CD14-positive monocyte (primary cell): ENCODE measurements around the gene HIF1A. TPM values are rescaled to one million over a fixed set of nuclear protein-coding genes. Genes with fewer than 3 reads are reported as not detected.
"Not testable (repeated sequence)": the region's sequence is repeated elsewhere in the genome, so short reads cannot be mapped to it uniquely, and the experiment has no call there.

Source experiments
- DNase-seq, 3 donors: peaks; one replicate each; pipeline ENCODE4 v3.0.0-alpha.2; 2011 to 2022
- H2AFZ ChIP-seq: 2 replicates; pipeline ENCODE4 v1.6.0; 2012; ENCODE audit warnings: mild to moderate bottlenecking, low read depth, low read length, inconsistent platforms; ENCODE audit not compliant: insufficient read depth, poor library complexity, severe bottlenecking
- H3K27ac ChIP-seq, 2 donors: 1 replicate in 1 of 2; 2 replicates in 1 of 2; pipeline ENCODE4 v1.5.1; 2012 to 2013; ENCODE audit warnings: low read length in 2 of 2, control low read depth in 1 of 2, inconsistent platforms in 1 of 2, low read depth in 1 of 2, mild to moderate bottlenecking in 1 of 2
- H3K27me3 ChIP-seq, 2 donors: one replicate each; pipeline versions ENCODE4 v1.6.0 to v1.6.1; 2011 to 2013; ENCODE audit warnings: low read length in 2 of 2; ENCODE audit not compliant: control insufficient read depth in 2 of 2, insufficient read depth in 2 of 2
- H3K36me3 ChIP-seq, 2 donors: replicated peaks in 1 of 2; 1 replicate in 1 of 2; 2 replicates in 1 of 2; pipeline versions ENCODE4 v1.5.1 to v1.6.1; 2012 to 2013; ENCODE audit warnings: low read length in 2 of 2, control low read depth in 1 of 2, inconsistent platforms in 1 of 2, mild to moderate bottlenecking in 1 of 2; ENCODE audit not compliant: insufficient read depth in 2 of 2, control insufficient read depth in 1 of 2
- H3K4me1 ChIP-seq, 2 donors: 1 replicate in 1 of 2; 2 replicates in 1 of 2; pipeline versions ENCODE4 v1.5.1 to v1.6.1; 2012 to 2013; ENCODE audit warnings: low read length in 2 of 2, control low read depth in 1 of 2, inconsistent platforms in 1 of 2, mild to moderate bottlenecking in 1 of 2, moderate library complexity in 1 of 2; ENCODE audit not compliant: insufficient read depth in 2 of 2, control insufficient read depth in 1 of 2
- H3K4me2 ChIP-seq: replicated peaks from 2 replicates; pipeline ENCODE3; 2012; ENCODE audit warnings: low read length, moderate library complexity, mild to moderate bottlenecking; ENCODE audit not compliant: poor library complexity, severe bottlenecking; ENCODE audit errors: extremely low read depth
- H3K4me3 ChIP-seq, 3 experiments: fragments of 200-600 bp in 1 of 3; sonication (generic) in 1 of 3; replicated peaks in 1 of 3; 1 replicate in 2 of 3; 2 replicates in 1 of 3; pipeline ENCODE4 v1.5.1; 2011 to 2013; ENCODE audit warnings: low read length in 3 of 3, mild to moderate bottlenecking in 3 of 3, control low read depth in 2 of 3, low read depth in 2 of 3, inconsistent platforms in 1 of 3, moderate library complexity in 1 of 3
- H3K79me2 ChIP-seq: 2 replicates; pipeline ENCODE4 v1.6.0; 2012; ENCODE audit warnings: mild to moderate bottlenecking, control low read depth, inconsistent platforms, low read length, moderate library complexity; ENCODE audit not compliant: insufficient read depth
- H3K9ac ChIP-seq: 2 replicates; pipeline ENCODE4 v1.6.0; 2017; ENCODE audit warnings: low read length, mild to moderate bottlenecking; ENCODE audit not compliant: insufficient read depth, poor library complexity, severe bottlenecking
- H3K9me3 ChIP-seq, 2 donors: replicated peaks in 1 of 2; 1 replicate in 1 of 2; 2 replicates in 1 of 2; pipeline versions ENCODE4 v1.5.1 to v1.6.1; 2012 to 2013; ENCODE audit warnings: low read length in 2 of 2, control low read depth in 1 of 2; ENCODE audit not compliant: control insufficient read depth in 1 of 2, insufficient read depth in 1 of 2
- H4K20me1 ChIP-seq: 2 replicates; pipeline ENCODE4 v1.6.0; 2012; ENCODE audit warnings: mild to moderate bottlenecking, low read length, control low read depth, moderate library complexity; ENCODE audit not compliant: insufficient read depth
- H3K27ac Mint-ChIP-seq, 7 donors: one replicate each; pipeline ENCODE4 v1.8.0; 2020; ENCODE audit warnings: mild to moderate bottlenecking in 7 of 7, mixed read lengths in 7 of 7, moderate library complexity in 6 of 7, inconsistent platforms in 2 of 7
- H3K27me3 Mint-ChIP-seq, 3 donors: one replicate each; pipeline ENCODE4 v1.8.0; 2021 to 2022; ENCODE audit warnings: low read depth in 3 of 3, mild to moderate bottlenecking in 3 of 3, mixed read lengths in 3 of 3, moderate library complexity in 3 of 3, inconsistent platforms in 1 of 3
- H3K36me3 Mint-ChIP-seq, 2 donors: one replicate each; pipeline ENCODE4 v1.8.0; 2020; ENCODE audit warnings: mixed read lengths in 2 of 2, inconsistent platforms in 1 of 2, mild to moderate bottlenecking in 1 of 2
- H3K4me1 Mint-ChIP-seq: one replicate; pipeline ENCODE4 v1.8.0; 2020; ENCODE audit warnings: mild to moderate bottlenecking, mixed read lengths
- H3K4me3 Mint-ChIP-seq, 2 donors: one replicate each; pipeline ENCODE4 v1.8.0; 2020; ENCODE audit warnings: mild to moderate bottlenecking in 2 of 2, mixed read lengths in 2 of 2, moderate library complexity in 1 of 2
- H3K9me3 Mint-ChIP-seq, 7 donors: one replicate each; pipeline ENCODE4 v1.8.0; 2020 to 2022; ENCODE audit warnings: mixed read lengths in 7 of 7, mild to moderate bottlenecking in 6 of 7, moderate library complexity in 6 of 7, inconsistent platforms in 2 of 7
- WGBS: methylation state at CpG from one replicate; pipeline ENCODE4 v1.1.5; 2013; ENCODE audit warnings: missing lambda C conversion rate; ENCODE audit not compliant: insufficient coverage; 5-methylcytosine and 5-hydroxymethylcytosine counted together
- intact Hi-C, 2 donors: fragments of 100-400 bp; cut with micrococcal nuclease; formaldehyde crosslinking; loops; one replicate each; pipeline versions ENCODE4 v1.15.0 to v1.15.1; 2023
- polyA plus RNA-seq, 3 donors: library from polyadenylated mRNA; depleted of rRNA in 1 of 3; unstranded in 2 of 3; stranded (reverse) in 1 of 3; fragments of 300-500 nt in 2 of 3; fragments of >200 nt in 1 of 3; fragmentation: Illumina TruSeq in 2 of 3; gene quantifications; 1 replicate in 2 of 3; 2 replicates in 1 of 3; pipeline ENCODE4 v1.2.3, GENCODE V29; 2012 to 2021
- TF ChIP-seq, protein P1 (sequence below): fragments of 200-600 bp; IDR thresholded peaks from one replicate; pipeline ENCODE4 v1.8.0; 2022; ENCODE audit warnings: antibody characterized with exemption, mild to moderate bottlenecking

The HIF1A gene
- polyA plus RNA-seq, 3 donors, result 79.0 to 137 (median 137) TPM

DNA sequence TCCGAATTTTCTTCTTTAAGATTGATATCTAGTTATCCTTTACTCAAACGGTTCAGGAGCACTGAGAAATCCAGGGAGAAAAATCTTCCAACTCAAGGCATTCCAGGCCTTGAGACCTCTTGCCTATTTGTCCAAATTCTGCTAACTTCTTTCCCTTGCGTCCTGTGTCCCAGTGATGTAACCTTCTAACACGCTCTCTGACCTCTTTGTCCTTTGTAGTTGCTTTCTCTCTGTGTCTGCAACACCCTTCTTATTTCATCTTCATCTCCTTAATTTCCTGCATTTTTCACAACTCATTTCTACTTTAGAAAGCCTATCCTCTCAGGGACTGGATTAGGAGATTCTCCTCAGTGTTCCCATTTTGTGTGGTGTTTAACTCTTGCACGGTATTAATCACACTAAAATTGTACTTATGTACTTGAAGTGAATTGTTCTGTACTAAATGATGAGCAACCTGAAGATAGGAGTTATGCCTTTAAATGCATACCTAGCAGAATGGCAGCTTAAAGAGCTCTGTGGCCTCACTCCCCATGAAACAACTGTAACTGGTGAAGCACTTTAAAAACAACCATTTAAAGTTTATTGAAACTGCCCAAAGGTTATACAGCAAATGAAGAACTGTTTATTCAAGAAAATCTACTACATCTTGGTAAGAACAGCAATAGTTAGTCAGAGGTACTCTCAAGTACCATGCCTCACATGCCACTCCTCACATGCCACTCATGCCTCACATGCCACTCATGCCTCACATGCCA lies 59.5 kb downstream of the HIF1A start:
- H3K9ac ChIP-seq, result no peak overlapping the region
- intact Hi-C loops, result loop anchor here in 1 of 2 donors (5.0 kb wide), 1 partner anchor 283 kb away; no protein-coding TSS in a partner anchor
- no peak overlapping the region for H3K4me3 Mint-ChIP-seq
- TF ChIP-seq, protein P1, sequence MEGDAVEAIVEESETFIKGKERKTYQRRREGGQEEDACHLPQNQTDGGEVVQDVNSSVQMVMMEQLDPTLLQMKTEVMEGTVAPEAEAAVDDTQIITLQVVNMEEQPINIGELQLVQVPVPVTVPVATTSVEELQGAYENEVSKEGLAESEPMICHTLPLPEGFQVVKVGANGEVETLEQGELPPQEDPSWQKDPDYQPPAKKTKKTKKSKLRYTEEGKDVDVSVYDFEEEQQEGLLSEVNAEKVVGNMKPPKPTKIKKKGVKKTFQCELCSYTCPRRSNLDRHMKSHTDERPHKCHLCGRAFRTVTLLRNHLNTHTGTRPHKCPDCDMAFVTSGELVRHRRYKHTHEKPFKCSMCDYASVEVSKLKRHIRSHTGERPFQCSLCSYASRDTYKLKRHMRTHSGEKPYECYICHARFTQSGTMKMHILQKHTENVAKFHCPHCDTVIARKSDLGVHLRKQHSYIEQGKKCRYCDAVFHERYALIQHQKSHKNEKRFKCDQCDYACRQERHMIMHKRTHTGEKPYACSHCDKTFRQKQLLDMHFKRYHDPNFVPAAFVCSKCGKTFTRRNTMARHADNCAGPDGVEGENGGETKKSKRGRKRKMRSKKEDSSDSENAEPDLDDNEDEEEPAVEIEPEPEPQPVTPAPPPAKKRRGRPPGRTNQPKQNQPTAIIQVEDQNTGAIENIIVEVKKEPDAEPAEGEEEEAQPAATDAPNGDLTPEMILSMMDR, result no peak
- no peaks in the 10 kb centered on the region for H3K79me2 ChIP-seq
- no peaks in the 10 kb centered on the region for H3K36me3 Mint-ChIP-seq
- H2AFZ ChIP-seq, result no peak overlapping the region
- H3K4me1 Mint-ChIP-seq, result peaks cover 27% of the 10 kb centered on the region
- 92% methylated on average over 3 of the region's 5 CpGs for WGBS
- H3K27ac Mint-ChIP-seq, result peak overlapping the region in 1 of 7 donors; percentile 5
- no peak overlapping the region for H3K27ac ChIP-seq
- no peak overlapping the region for H3K4me2 ChIP-seq
- H3K9me3 ChIP-seq, result no peaks in the 10 kb centered on the region
- H3K4me1 ChIP-seq, result peaks cover 28 to 36% of the 10 kb centered on the region in 2 donors
- H3K36me3 ChIP-seq, result no peaks in the 10 kb centered on the region
- no peaks in the 10 kb centered on the region for H4K20me1 ChIP-seq
- peaks cover 2 to 5% (median 4%) of the 10 kb centered on the region in 3 donors for H3K27me3 Mint-ChIP-seq
- no peak overlapping the region for H3K4me3 ChIP-seq
- no peak for DNase-seq
- no peaks in the 10 kb centered on the region for H3K27me3 ChIP-seq
- peaks cover 0 to 2% (median 0%) of the 10 kb centered on the region in 7 donors for H3K9me3 Mint-ChIP-seq

DNA sequence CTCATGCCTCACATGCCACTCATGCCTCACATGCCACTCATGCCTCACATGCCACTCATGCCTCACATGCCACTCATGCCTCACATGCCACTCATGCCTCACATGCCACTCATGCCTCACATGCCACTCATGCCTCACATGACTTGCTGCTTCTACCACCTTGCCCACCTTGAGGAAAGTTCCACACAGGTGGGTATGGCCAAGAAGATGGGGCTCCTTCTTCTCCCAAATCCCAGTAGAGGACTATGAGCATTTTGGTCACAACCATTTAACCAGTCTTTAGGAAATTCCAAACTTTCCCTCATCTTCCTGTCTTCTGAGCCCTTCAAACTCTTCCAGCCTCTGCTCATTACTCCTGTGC lies 60.0 kb downstream of the HIF1A start:
- H3K4me3 ChIP-seq, H3K27me3 ChIP-seq, intact Hi-C loops, H2AFZ ChIP-seq, H3K36me3 ChIP-seq, H3K4me3 Mint-ChIP-seq, H3K9me3 Mint-ChIP-seq, H3K9ac ChIP-seq, H3K27ac ChIP-seq, H3K27me3 Mint-ChIP-seq, H4K20me1 ChIP-seq, DNase-seq, H3K4me2 ChIP-seq, H3K36me3 Mint-ChIP-seq, H3K79me2 ChIP-seq, H3K9me3 ChIP-seq: not testable (repeated sequence)
- H3K4me1 ChIP-seq, result peaks cover 26 to 30% of the 10 kb centered on the region in 2 donors
- Mint-ChIP-seq H3K27ac (peak overlapping the region in 1 of 7 donors; percentile 3), H3K4me1 (peaks cover 24% of the 10 kb centered on the region)
